ENCODE measurements around the gene GPATCH4.

- TF ChIP-seq POLR2A (IDR thresholded peaks at IDR 0.05) (no peak), CTCF (IDR thresholded peaks at IDR 0.05) (no peak)
Measured at GRCh38 chr1:156549831-156550230, 51.4 kb downstream of the GPATCH4 start.

All from heart left ventricle (tissue), 13 donors.